Measurements from ENCODE around the gene FARS2. TPM values are rescaled to one million over a fixed set of nuclear protein-coding genes. Genes with fewer than 3 reads are reported as not detected.
A peak's percentile ranks its signal among the peaks of the same experiment; 100 is the strongest.

FARS2 gene
- total RNA-seq, 2 donors from 2014 or later, result 16.2 to 18.3 TPM

- Mint-ChIP-seq H3K36me3 (ENCODE audit: low read depth) (no peaks in the 10 kb centered on the region), H3K27ac (no peak overlapping the region), H3K4me3 (no peak overlapping the region), H3K4me1 (peaks cover 19% of the 10 kb centered on the region), H3K9me3 (no peaks in the 10 kb centered on the region), H3K27me3 (ENCODE audit: insufficient read depth) (no peaks in the 10 kb centered on the region)
- Histone ChIP-seq H3K36me3 (ENCODE audit: control insufficient read depth, insufficient read depth, low read length) (no peaks in the 10 kb centered on the region), H3K9me3 (ENCODE audit: control insufficient read depth, low read length) (no peaks in the 10 kb centered on the region), H3K9ac (ENCODE audit: extremely low read depth, low read length, poor library complexity, severe bottlenecking) (no peak overlapping the region), H3K27ac (ENCODE audit: low read depth, low read length) (no peak overlapping the region), H3K4me1 (ENCODE audit: control insufficient read depth, insufficient read depth, low read length) (peaks cover 2% of the 10 kb centered on the region), H3K27me3 (ENCODE audit: control insufficient read depth, insufficient read depth, low read length, poor library complexity, severe bottlenecking) (no peaks in the 10 kb centered on the region), H3K4me3 (ENCODE audit: low read length) (no peak overlapping the region)
- 95 to 97% methylated on average over 4 to 5 of the region's 5 CpGs for WGBS, 2 experiments (ENCODE audit: insufficient coverage in 1 of 2, insufficient read length in 1 of 2)
- TF ChIP-seq, protein P1, sequence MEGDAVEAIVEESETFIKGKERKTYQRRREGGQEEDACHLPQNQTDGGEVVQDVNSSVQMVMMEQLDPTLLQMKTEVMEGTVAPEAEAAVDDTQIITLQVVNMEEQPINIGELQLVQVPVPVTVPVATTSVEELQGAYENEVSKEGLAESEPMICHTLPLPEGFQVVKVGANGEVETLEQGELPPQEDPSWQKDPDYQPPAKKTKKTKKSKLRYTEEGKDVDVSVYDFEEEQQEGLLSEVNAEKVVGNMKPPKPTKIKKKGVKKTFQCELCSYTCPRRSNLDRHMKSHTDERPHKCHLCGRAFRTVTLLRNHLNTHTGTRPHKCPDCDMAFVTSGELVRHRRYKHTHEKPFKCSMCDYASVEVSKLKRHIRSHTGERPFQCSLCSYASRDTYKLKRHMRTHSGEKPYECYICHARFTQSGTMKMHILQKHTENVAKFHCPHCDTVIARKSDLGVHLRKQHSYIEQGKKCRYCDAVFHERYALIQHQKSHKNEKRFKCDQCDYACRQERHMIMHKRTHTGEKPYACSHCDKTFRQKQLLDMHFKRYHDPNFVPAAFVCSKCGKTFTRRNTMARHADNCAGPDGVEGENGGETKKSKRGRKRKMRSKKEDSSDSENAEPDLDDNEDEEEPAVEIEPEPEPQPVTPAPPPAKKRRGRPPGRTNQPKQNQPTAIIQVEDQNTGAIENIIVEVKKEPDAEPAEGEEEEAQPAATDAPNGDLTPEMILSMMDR (conservative IDR thresholded peaks at IDR 0.05), result no peak
- no peak for DNase-seq
Measured at GRCh38 chr6:5285526-5285925, 24.2 kb downstream of the FARS2 start.

GRCh38 chr6:5286780-5287179 is 25.5 kb downstream of the FARS2 start:
- Histone ChIP-seq H3K4me3 (ENCODE audit: low read length) (no peak overlapping the region), H3K27me3 (ENCODE audit: control insufficient read depth, insufficient read depth, low read length, poor library complexity, severe bottlenecking) (no peaks in the 10 kb centered on the region), H3K4me1 (ENCODE audit: control insufficient read depth, insufficient read depth, low read length) (peaks cover 2% of the 10 kb centered on the region), H3K9me3 (ENCODE audit: control insufficient read depth, low read length) (no peaks in the 10 kb centered on the region), H3K9ac (ENCODE audit: extremely low read depth, low read length, poor library complexity, severe bottlenecking) (no peak overlapping the region), H3K36me3 (ENCODE audit: control insufficient read depth, insufficient read depth, low read length) (no peaks in the 10 kb centered on the region), H3K27ac (ENCODE audit: low read depth, low read length) (no peak overlapping the region)
- DNase-seq, result no peak
- no peaks in the 10 kb centered on the region for H3K27me3 Mint-ChIP-seq (ENCODE audit: insufficient read depth)
- TF ChIP-seq, protein P1 (conservative IDR thresholded peaks at IDR 0.05), result no peak
- H3K36me3 Mint-ChIP-seq (ENCODE audit: low read depth), result no peaks in the 10 kb centered on the region
- peaks cover 18% of the 10 kb centered on the region for H3K4me1 Mint-ChIP-seq
- no peaks in the 10 kb centered on the region for H3K9me3 Mint-ChIP-seq
- 93 to 100% methylated on average over 2 to 7 of the region's 7 CpGs for WGBS, 2 experiments (ENCODE audit: insufficient coverage in 1 of 2, insufficient read length in 1 of 2)
- peak overlapping the region; percentile 18 for H3K27ac Mint-ChIP-seq
- H3K4me3 Mint-ChIP-seq, result no peak overlapping the region

GRCh38 chr6:5287205-5287965 is 26.1 kb downstream of the FARS2 start:
- no peak for DNase-seq
- peaks cover 2% of the 10 kb centered on the region for H3K4me1 ChIP-seq (ENCODE audit: control insufficient read depth, insufficient read depth, low read length)
- no peaks in the 10 kb centered on the region for H3K9me3 ChIP-seq (ENCODE audit: control insufficient read depth, low read length)
- no peak overlapping the region for H3K27ac ChIP-seq (ENCODE audit: low read depth, low read length)
- no peaks in the 10 kb centered on the region for H3K27me3 ChIP-seq (ENCODE audit: control insufficient read depth, insufficient read depth, low read length, poor library complexity, severe bottlenecking)
- H3K27ac Mint-ChIP-seq, result peak overlapping the region; percentile 18
- no peaks in the 10 kb centered on the region for H3K36me3 Mint-ChIP-seq (ENCODE audit: low read depth)
- no peak overlapping the region for H3K4me3 Mint-ChIP-seq
- H3K27me3 Mint-ChIP-seq (ENCODE audit: insufficient read depth), result no peaks in the 10 kb centered on the region
- no peak overlapping the region for H3K9ac ChIP-seq (ENCODE audit: extremely low read depth, low read length, poor library complexity, severe bottlenecking)
- H3K4me1 Mint-ChIP-seq, result peaks cover 13% of the 10 kb centered on the region
- WGBS, 2 experiments (ENCODE audit: insufficient coverage in 1 of 2, insufficient read length in 1 of 2), result 88 to 96% methylated on average over 6 to 12 of the region's 12 CpGs
- TF ChIP-seq, protein P1 (conservative IDR thresholded peaks at IDR 0.05), result no peak
- no peak overlapping the region for H3K4me3 ChIP-seq (ENCODE audit: low read length)
- no peaks in the 10 kb centered on the region for H3K9me3 Mint-ChIP-seq
- no peaks in the 10 kb centered on the region for H3K36me3 ChIP-seq (ENCODE audit: control insufficient read depth, insufficient read depth, low read length)
